ENCODE data around the gene RNF10. TPM values are rescaled to one million over a fixed set of nuclear protein-coding genes. Genes with fewer than 3 reads are reported as not detected.

RNF10 gene
- total and polyA plus RNA-seq, 2 experiments from 2014 or later = 113 to 149 TPM

GRCh38 chr12:120514002-120514401, 20.2 kb upstream of the RNF10 start:
- Histone ChIP-seq H3K4me2 (no peak overlapping the region), H3K4me1 (ENCODE audit: insufficient read depth) (no peaks in the 10 kb centered on the region), H3K36me3 (ENCODE audit: insufficient read depth) (0 out of 2 replicates have a peak, but pooled peaks cover 2% of the 10 kb centered on the region), H3K9me2 (ENCODE audit: insufficient read depth) (no peaks in the 10 kb centered on the region), H3K79me2 (replicated peaks; ENCODE audit: insufficient read depth) (no peaks in the 10 kb centered on the region), H3K27me3 (ENCODE audit: insufficient read depth) (no peaks in the 10 kb centered on the region), H3K4me3 (no peak overlapping the region), H2AFZ (no peak overlapping the region), H4K20me1 (replicated peaks; ENCODE audit: insufficient read depth) (no peaks in the 10 kb centered on the region; the same call in 1 of the 2 replicates), H3F3A (replicated peaks; ENCODE audit: low read depth) (no peaks in the 10 kb centered on the region), H3K27ac (ENCODE audit: low read depth) (no peak overlapping the region)
- no peak for ATAC-seq
- no peak for TF ChIP-seq STAT1 (IDR thresholded peaks at IDR 0.05; ENCODE audit: unreplicated experiment)
- TF ChIP-seq EZH2phosphoT487 (IDR thresholded peaks at IDR 0.05; ENCODE audit: unreplicated experiment) = no peak
- no peak for TF ChIP-seq ZNF462 (CRISPR knock-in tag; IDR thresholded peaks at IDR 0.05)
- TF ChIP-seq EZH2 (IDR thresholded peaks at IDR 0.05; ENCODE audit: low read depth, unreplicated experiment) = no peak
- no peak for TF ChIP-seq POLR2AphosphoS5 (IDR thresholded peaks at IDR 0.05; ENCODE audit: low read depth)
- TF ChIP-seq ZNF331 (CRISPR knock-in tag; IDR thresholded peaks at IDR 0.05; ENCODE audit: low read depth) = no peak
- Mint-ChIP-seq H3K4me1 (no peaks in the 10 kb centered on the region), H3K27me3 (ENCODE audit: insufficient read depth, low read depth, poor library complexity) (no peaks in the 10 kb centered on the region), H3K27ac (no peak overlapping the region), H3K4me3 (no peak overlapping the region), H3K36me3 (ENCODE audit: low read depth) (peaks cover 29% of the 10 kb centered on the region), H3K9me3 (no peaks in the 10 kb centered on the region)
- DNase-seq (ENCODE audit: low spot score) = no peak

GRCh38 chr12:120515496-120515895, 18.7 kb upstream of the RNF10 start:
- H2AFZ ChIP-seq = no peak overlapping the region
- no peaks in the 10 kb centered on the region; the same call in 1 of the 2 replicates for H4K20me1 ChIP-seq (replicated peaks; ENCODE audit: insufficient read depth)
- H3K4me2 ChIP-seq = no peak overlapping the region
- no peaks in the 10 kb centered on the region for H3K36me3 ChIP-seq (ENCODE audit: insufficient read depth)
- no peaks in the 10 kb centered on the region for H3K27me3 Mint-ChIP-seq (ENCODE audit: insufficient read depth, low read depth, poor library complexity)
- H3K4me1 ChIP-seq (ENCODE audit: insufficient read depth) = no peaks in the 10 kb centered on the region
- DNase-seq (ENCODE audit: low spot score) = no peak
- no peaks in the 10 kb centered on the region for H3K4me1 Mint-ChIP-seq
- H3F3A ChIP-seq (replicated peaks; ENCODE audit: low read depth) = no peaks in the 10 kb centered on the region
- no peak overlapping the region for H3K27ac Mint-ChIP-seq
- no peak overlapping the region for H3K4me3 Mint-ChIP-seq
- no peaks in the 10 kb centered on the region for H3K9me3 Mint-ChIP-seq
- no peaks in the 10 kb centered on the region for H3K79me2 ChIP-seq (replicated peaks; ENCODE audit: insufficient read depth)
- no peak for ATAC-seq
- no peak overlapping the region for H3K4me3 ChIP-seq
- peaks cover 20% of the 10 kb centered on the region for H3K36me3 Mint-ChIP-seq (ENCODE audit: low read depth)
- no peaks in the 10 kb centered on the region for H3K27me3 ChIP-seq (ENCODE audit: insufficient read depth)
- H3K9me2 ChIP-seq (ENCODE audit: insufficient read depth) = no peaks in the 10 kb centered on the region
- H3K27ac ChIP-seq (ENCODE audit: low read depth) = no peak overlapping the region
- TF ChIP-seq EZH2 (IDR thresholded peaks at IDR 0.05; ENCODE audit: low read depth, unreplicated experiment) = no peak
- no peak for TF ChIP-seq ETS1 (IDR thresholded peaks at IDR 0.05)
- no peak for TF ChIP-seq ZNF331 (CRISPR knock-in tag; IDR thresholded peaks at IDR 0.05; ENCODE audit: low read depth)
- no peak for TF ChIP-seq STAT1 (IDR thresholded peaks at IDR 0.05; ENCODE audit: unreplicated experiment)
